ENCODE data around the gene SAMHD1. TPM values are rescaled to one million over a fixed set of nuclear protein-coding genes. Genes with fewer than 3 reads are reported as not detected.

Gene SAMHD1
- total RNA-seq, 4 donors from 2014 or later: 373 to 639 (median 471) TPM

- Histone ChIP-seq H3K27me3 (no peaks in the 10 kb centered on the region), H3K9me3 (no peaks in the 10 kb centered on the region), H3K4me3 (no peak overlapping the region), H3K27ac (replicated peaks in 1 of 4) (peak overlapping the region in 2 of 4 donors; percentile 28), H3K4me1 (peaks cover 0 to 19% (median 8%) of the 10 kb centered on the region in 4 donors), H3K36me3 (peaks cover 88 to 98% (median 96%) of the 10 kb centered on the region in 4 donors)
- intact Hi-C loops (cut with DNase I): no loop called here
- no peak for DNase-seq (ENCODE audit: extremely low spot score)
- WGBS: 13% methylated on average over 2 of the region's 2 CpGs
- no peak for TF ChIP-seq POLR2A (IDR thresholded peaks at IDR 0.05; ENCODE audit: low read depth)
- no peak for TF ChIP-seq EP300 (IDR thresholded peaks at IDR 0.05)
- peak in 1 of 2 donors; percentile 19 for TF ChIP-seq POLR2AphosphoS5 (IDR thresholded peaks at IDR 0.05)
- peak; percentile 82 to 92 (median 82) for TF ChIP-seq CTCF (IDR thresholded peaks at IDR 0.05)
Observed at GRCh38 chr20:36919715-36920333, 31.7 kb downstream of the SAMHD1 start.

GRCh38 chr20:36917943-36918342 is 33.6 kb downstream of the SAMHD1 start:
- Histone ChIP-seq H3K27me3 (no peaks in the 10 kb centered on the region), H3K36me3 (peaks cover 92 to 98% (median 96%) of the 10 kb centered on the region in 4 donors), H3K4me1 (peaks cover 0 to 6% (median 3%) of the 10 kb centered on the region in 4 donors), H3K9me3 (no peaks in the 10 kb centered on the region), H3K4me3 (no peak overlapping the region), H3K27ac (replicated peaks in 1 of 4) (no peak overlapping the region)
- TF ChIP-seq EP300 (IDR thresholded peaks at IDR 0.05) (no peak), POLR2AphosphoS5 (IDR thresholded peaks at IDR 0.05) (no peak), POLR2A (IDR thresholded peaks at IDR 0.05; ENCODE audit: low read depth) (no peak), CTCF (IDR thresholded peaks at IDR 0.05) (no peak)
- intact Hi-C loops (cut with DNase I): no loop called here
- DNase-seq (ENCODE audit: extremely low spot score): no peak

GRCh38 chr20:36917240-36917639 is 34.3 kb downstream of the SAMHD1 start:
- Histone ChIP-seq H3K9me3 (no peaks in the 10 kb centered on the region), H3K36me3 (peaks cover 90 to 97% (median 92%) of the 10 kb centered on the region in 4 donors), H3K4me3 (no peak overlapping the region), H3K4me1 (peaks cover 0 to 6% (median 3%) of the 10 kb centered on the region in 4 donors), H3K27me3 (no peaks in the 10 kb centered on the region), H3K27ac (replicated peaks in 1 of 4) (no peak overlapping the region)
- TF ChIP-seq CTCF (IDR thresholded peaks at IDR 0.05) (no peak), POLR2A (IDR thresholded peaks at IDR 0.05; ENCODE audit: low read depth) (no peak), EP300 (IDR thresholded peaks at IDR 0.05) (no peak), POLR2AphosphoS5 (IDR thresholded peaks at IDR 0.05) (no peak)
- no peak for DNase-seq (ENCODE audit: extremely low spot score)
- intact Hi-C loops (cut with DNase I): no loop called here
- 97% methylated on average over 6 of the region's 6 CpGs for WGBS

GRCh38 chr20:36916199-36916598 is 35.3 kb downstream of the SAMHD1 start:
- H3K4me1 ChIP-seq: peaks cover 0 to 6% (median 3%) of the 10 kb centered on the region in 4 donors
- intact Hi-C loops (cut with DNase I): no loop called here
- TF ChIP-seq CTCF (IDR thresholded peaks at IDR 0.05): no peak
- TF ChIP-seq POLR2A (IDR thresholded peaks at IDR 0.05; ENCODE audit: low read depth): no peak
- TF ChIP-seq EP300 (IDR thresholded peaks at IDR 0.05): no peak
- no peak for TF ChIP-seq POLR2AphosphoS5 (IDR thresholded peaks at IDR 0.05)
- H3K4me3 ChIP-seq: no peak overlapping the region
- H3K27me3 ChIP-seq: no peaks in the 10 kb centered on the region
- H3K27ac ChIP-seq (replicated peaks in 1 of 4): no peak overlapping the region
- WGBS: 96% methylated on average over 2 of the region's 2 CpGs
- H3K36me3 ChIP-seq: peaks cover 90 to 97% (median 92%) of the 10 kb centered on the region in 4 donors
- H3K9me3 ChIP-seq: no peaks in the 10 kb centered on the region
- DNase-seq (ENCODE audit: extremely low spot score): no peak

- intact Hi-C loops (cut with DNase I): no loop called here
- TF ChIP-seq EP300 (IDR thresholded peaks at IDR 0.05): no peak
- TF ChIP-seq CTCF (IDR thresholded peaks at IDR 0.05): no peak
- TF ChIP-seq POLR2A (IDR thresholded peaks at IDR 0.05; ENCODE audit: low read depth): no peak
- TF ChIP-seq POLR2AphosphoS5 (IDR thresholded peaks at IDR 0.05): no peak
- no peaks in the 10 kb centered on the region for H3K4me1 ChIP-seq
- no peaks in the 10 kb centered on the region for H3K9me3 ChIP-seq
- no peak overlapping the region for H3K4me3 ChIP-seq
- H3K36me3 ChIP-seq: peaks cover 93 to 99% (median 96%) of the 10 kb centered on the region in 4 donors
- H3K27ac ChIP-seq (replicated peaks in 1 of 4): no peak overlapping the region
- DNase-seq (ENCODE audit: extremely low spot score): no peak
- no peaks in the 10 kb centered on the region for H3K27me3 ChIP-seq
- WGBS: 57% methylated on average over 4 of the region's 4 CpGs
Observed at GRCh38 chr20:36908603-36909002, 42.9 kb downstream of the SAMHD1 start.

All from esophagus muscularis mucosa (tissue), 4 donors.